Measurements from ENCODE around the gene WDR64.

The WDR64 gene

GRCh38 chr1:241736387-241736786, 84.3 kb downstream of the WDR64 start:
- DNase-seq (ENCODE audit: low read depth in 2 of 2), result no peak

GRCh38 chr1:241738284-241739078, 86.4 kb downstream of the WDR64 start:
- DNase-seq (ENCODE audit: low read depth in 2 of 2), result no peak

GRCh38 chr1:241742084-241742483, 90.0 kb downstream of the WDR64 start:
- DNase-seq (ENCODE audit: low read depth in 2 of 2), result no peak

GRCh38 chr1:241744591-241744990, 92.5 kb downstream of the WDR64 start:
- DNase-seq (ENCODE audit: low read depth in 2 of 2), result no peak

GRCh38 chr1:241747992-241748391, 95.9 kb downstream of the WDR64 start:
- no peak for DNase-seq (ENCODE audit: low read depth in 2 of 2)

- no peak for DNase-seq (ENCODE audit: low read depth in 2 of 2)
Measured at GRCh38 chr1:241749041-241749944, 97.2 kb downstream of the WDR64 start.

- DNase-seq (ENCODE audit: low read depth in 2 of 2), result no peak
Measured at GRCh38 chr1:241749945-241750695, 98.0 kb downstream of the WDR64 start.

GRCh38 chr1:241751524-241751923, 99.4 kb downstream of the WDR64 start:
- DNase-seq (ENCODE audit: low read depth in 2 of 2), result no peak

- no peak for DNase-seq (ENCODE audit: low read depth in 2 of 2)
Measured at GRCh38 chr1:241762713-241763339, 110.7 kb downstream of the WDR64 start.

- DNase-seq (ENCODE audit: low read depth in 2 of 2), result no peak
Measured at GRCh38 chr1:241765390-241765789, 113.3 kb downstream of the WDR64 start.

- DNase-seq (ENCODE audit: low read depth in 2 of 2), result no peak
Measured at GRCh38 chr1:241767737-241768136, 115.7 kb downstream of the WDR64 start.

GRCh38 chr1:241770115-241770514, 118.0 kb downstream of the WDR64 start:
- DNase-seq (ENCODE audit: low read depth in 2 of 2), result no peak

- no peak for DNase-seq (ENCODE audit: low read depth in 2 of 2)
Measured at GRCh38 chr1:241771117-241771516, 119.0 kb downstream of the WDR64 start.

GRCh38 chr1:241772932-241773500, 120.9 kb downstream of the WDR64 start:
- no peak for DNase-seq (ENCODE audit: low read depth in 2 of 2)

GRCh38 chr1:241773991-241774390, 121.9 kb downstream of the WDR64 start:
- no peak for DNase-seq (ENCODE audit: low read depth in 2 of 2)

GRCh38 chr1:241775021-241775420, 122.9 kb downstream of the WDR64 start:
- DNase-seq (ENCODE audit: low read depth in 2 of 2), result no peak

GRCh38 chr1:241776911-241777310, 124.8 kb downstream of the WDR64 start:
- no peak for DNase-seq (ENCODE audit: low read depth in 2 of 2)

GRCh38 chr1:241778117-241778516, 126.0 kb downstream of the WDR64 start:
- no peak for DNase-seq (ENCODE audit: low read depth in 2 of 2)

- no peak for DNase-seq (ENCODE audit: low read depth in 2 of 2)
Measured at GRCh38 chr1:241779897-241780296, 127.8 kb downstream of the WDR64 start.

GRCh38 chr1:241782396-241782795, 130.3 kb downstream of the WDR64 start:
- no peak for DNase-seq (ENCODE audit: low read depth in 2 of 2)

- DNase-seq (ENCODE audit: low read depth in 2 of 2), result no peak
Measured at GRCh38 chr1:241787691-241788090, 135.6 kb downstream of the WDR64 start.

Measured in stimulated activated CD4-positive, alpha-beta T cell treated with anti-CD3 and anti-CD28 coated beads, Interleukin-15, amount 100 ng/mL, for 48 hours (primary cell).